Central memory CD8-positive, alpha-beta T cell (primary cell): ENCODE measurements around the gene ACAP3.

Experiments
- ATAC-seq: fragments of 150-1000 bp; cut with Tn5 transposase; replicated peaks from 2 replicates; pipeline ENCODE4 v1.10.0; 2022; ENCODE audit warnings: mild to moderate bottlenecking, moderate FRiP score, moderate number of reproducible peaks; ENCODE audit not compliant: poor library complexity, severe bottlenecking; ENCODE audit errors: extremely low read depth
- DNase-seq, 2 donors: peaks; one replicate each; pipeline ENCODE4 v3.0.0; 2021; ENCODE audit warnings: low spot score in 2 of 2
- H3K27ac Mint-ChIP-seq: one replicate; pipeline ENCODE4 v1.8.0; 2022; ENCODE audit warnings: low read depth, mild to moderate bottlenecking, moderate library complexity, mixed read lengths
- H3K27me3 Mint-ChIP-seq: one replicate; pipeline ENCODE4 v1.8.0; 2022; ENCODE audit warnings: mixed read lengths
- H3K36me3 Mint-ChIP-seq: one replicate; pipeline ENCODE4 v1.8.0; 2022; ENCODE audit warnings: mild to moderate bottlenecking, moderate library complexity, mixed read lengths; ENCODE audit not compliant: insufficient read depth
- H3K4me1 Mint-ChIP-seq: one replicate; pipeline ENCODE4 v1.8.0; 2022; ENCODE audit warnings: mixed read lengths
- H3K4me3 Mint-ChIP-seq: one replicate; pipeline ENCODE4 v1.8.0; 2022; ENCODE audit warnings: mild to moderate bottlenecking, moderate library complexity, mixed read lengths
- H3K9me3 Mint-ChIP-seq: one replicate; pipeline ENCODE4 v1.8.0; 2022; ENCODE audit warnings: mixed read lengths

Gene ACAP3

DNA sequence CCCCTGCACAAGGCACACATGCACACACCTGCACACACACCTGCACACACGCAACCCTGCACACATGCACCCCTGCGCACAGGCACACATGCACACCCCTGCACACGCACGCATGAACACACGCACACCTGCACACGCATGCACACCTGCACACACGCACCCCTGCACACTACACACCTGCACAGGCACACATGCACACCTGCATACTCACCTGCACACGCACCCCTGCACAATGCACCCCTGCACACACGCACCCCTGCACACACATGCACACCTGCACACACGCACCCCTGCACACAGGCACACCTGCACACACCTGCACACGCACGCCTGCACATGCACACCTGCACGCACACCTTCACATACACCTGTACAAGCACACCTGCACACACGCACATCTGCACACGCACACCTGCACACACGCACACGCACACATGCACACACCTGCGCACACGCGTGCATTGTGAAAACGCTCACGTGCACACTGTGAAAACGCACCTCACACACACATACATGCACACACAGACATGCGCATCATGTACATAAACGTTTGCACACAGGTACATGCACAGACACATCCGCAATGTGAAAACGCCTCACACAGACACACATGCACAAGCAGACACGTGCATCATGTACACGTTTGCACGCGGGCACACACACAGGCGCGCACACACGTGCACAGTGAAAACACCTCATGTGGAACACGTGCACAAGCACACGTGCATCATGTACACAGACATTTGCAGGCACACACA, 33.2 kb upstream of the ACAP3 start:
- H3K36me3 Mint-ChIP-seq = peaks cover 5% of the 10 kb centered on the region
- H3K9me3 Mint-ChIP-seq = no peaks in the 10 kb centered on the region
- no peak overlapping the region for H3K4me3 Mint-ChIP-seq
- no peaks in the 10 kb centered on the region for H3K27me3 Mint-ChIP-seq
- peaks cover 4% of the 10 kb centered on the region for H3K4me1 Mint-ChIP-seq
- DNase-seq (no peak), ATAC-seq (no peak)
- H3K27ac Mint-ChIP-seq = no peak overlapping the region

DNA sequence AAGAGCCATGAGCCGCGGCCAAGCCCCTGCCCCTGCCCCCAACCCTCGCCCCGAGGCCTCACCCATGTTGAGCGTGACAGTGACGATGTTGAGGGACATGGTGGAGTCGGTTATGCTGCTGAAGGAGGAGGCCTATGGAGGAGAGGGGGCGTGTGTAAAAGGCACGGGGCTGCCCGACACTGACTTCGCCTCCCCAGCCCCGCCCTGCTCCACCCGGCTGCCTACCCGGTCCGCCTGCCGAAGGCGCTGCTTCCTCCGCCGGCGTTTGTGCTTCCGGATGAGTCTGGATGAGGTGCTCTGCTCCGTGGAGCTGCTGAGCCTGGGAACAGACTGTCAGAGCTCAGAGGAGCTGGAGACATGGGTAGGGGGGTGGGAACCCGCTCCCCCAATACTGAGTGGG, 32.5 kb upstream of the ACAP3 start:
- peaks cover 4% of the 10 kb centered on the region for H3K4me1 Mint-ChIP-seq
- no peak overlapping the region for H3K27ac Mint-ChIP-seq
- DNase-seq = no peak
- H3K27me3 Mint-ChIP-seq = no peaks in the 10 kb centered on the region
- no peak overlapping the region for H3K4me3 Mint-ChIP-seq
- no peaks in the 10 kb centered on the region for H3K9me3 Mint-ChIP-seq
- ATAC-seq = no peak
- peaks cover 5% of the 10 kb centered on the region for H3K36me3 Mint-ChIP-seq

DNA sequence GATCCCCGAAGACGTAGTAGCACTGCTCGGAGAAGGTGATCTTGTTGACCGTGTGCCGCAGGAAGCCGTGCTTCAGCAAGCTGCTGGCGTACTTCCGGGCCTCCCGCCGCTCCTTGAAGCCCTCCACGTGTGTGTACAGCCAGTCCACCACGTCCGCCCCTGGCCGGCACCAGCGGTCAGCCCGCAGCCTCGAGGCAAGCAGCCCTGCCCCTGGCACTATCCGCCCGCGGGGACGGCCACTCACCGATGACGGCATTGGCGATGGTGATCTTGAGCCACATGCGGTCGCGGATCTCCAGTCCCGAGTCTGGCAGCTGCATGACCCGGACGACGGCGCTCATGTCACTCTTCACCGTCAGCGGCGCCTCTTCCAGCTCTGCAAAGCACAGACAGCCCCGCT, 30.5 kb upstream of the ACAP3 start:
- Mint-ChIP-seq H3K27me3 (no peaks in the 10 kb centered on the region), H3K36me3 (peaks cover 10% of the 10 kb centered on the region), H3K9me3 (no peaks in the 10 kb centered on the region), H3K4me1 (peaks cover under 1% of the 10 kb centered on the region), H3K4me3 (no peak overlapping the region), H3K27ac (no peak overlapping the region)
- no peak for DNase-seq
- ATAC-seq = no peak

DNA sequence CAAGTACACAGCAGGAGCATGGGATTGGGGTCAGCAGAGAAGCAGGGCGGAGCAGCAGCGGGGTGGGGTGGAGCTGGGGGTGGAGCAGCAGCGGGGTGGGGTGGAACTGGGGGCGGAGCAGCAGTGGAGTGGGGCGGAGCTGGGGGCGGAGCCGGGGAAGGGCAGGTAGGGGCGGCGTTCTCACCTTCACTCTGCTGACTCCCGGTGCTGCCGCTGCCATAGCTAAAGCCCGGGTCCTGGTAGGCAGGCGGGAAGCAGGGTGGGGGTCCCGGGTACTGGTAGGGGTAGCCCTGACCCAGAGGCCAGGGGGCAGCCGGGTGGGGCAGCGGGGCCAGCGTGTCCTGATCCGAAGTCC, 30.0 kb upstream of the ACAP3 start:
- Mint-ChIP-seq H3K36me3 (peaks cover 10% of the 10 kb centered on the region), H3K27ac (peak overlapping the region; percentile 29), H3K4me3 (no peak overlapping the region), H3K27me3 (no peaks in the 10 kb centered on the region), H3K9me3 (no peaks in the 10 kb centered on the region), H3K4me1 (no peaks in the 10 kb centered on the region)
- no peak for ATAC-seq
- DNase-seq = no peak

DNA sequence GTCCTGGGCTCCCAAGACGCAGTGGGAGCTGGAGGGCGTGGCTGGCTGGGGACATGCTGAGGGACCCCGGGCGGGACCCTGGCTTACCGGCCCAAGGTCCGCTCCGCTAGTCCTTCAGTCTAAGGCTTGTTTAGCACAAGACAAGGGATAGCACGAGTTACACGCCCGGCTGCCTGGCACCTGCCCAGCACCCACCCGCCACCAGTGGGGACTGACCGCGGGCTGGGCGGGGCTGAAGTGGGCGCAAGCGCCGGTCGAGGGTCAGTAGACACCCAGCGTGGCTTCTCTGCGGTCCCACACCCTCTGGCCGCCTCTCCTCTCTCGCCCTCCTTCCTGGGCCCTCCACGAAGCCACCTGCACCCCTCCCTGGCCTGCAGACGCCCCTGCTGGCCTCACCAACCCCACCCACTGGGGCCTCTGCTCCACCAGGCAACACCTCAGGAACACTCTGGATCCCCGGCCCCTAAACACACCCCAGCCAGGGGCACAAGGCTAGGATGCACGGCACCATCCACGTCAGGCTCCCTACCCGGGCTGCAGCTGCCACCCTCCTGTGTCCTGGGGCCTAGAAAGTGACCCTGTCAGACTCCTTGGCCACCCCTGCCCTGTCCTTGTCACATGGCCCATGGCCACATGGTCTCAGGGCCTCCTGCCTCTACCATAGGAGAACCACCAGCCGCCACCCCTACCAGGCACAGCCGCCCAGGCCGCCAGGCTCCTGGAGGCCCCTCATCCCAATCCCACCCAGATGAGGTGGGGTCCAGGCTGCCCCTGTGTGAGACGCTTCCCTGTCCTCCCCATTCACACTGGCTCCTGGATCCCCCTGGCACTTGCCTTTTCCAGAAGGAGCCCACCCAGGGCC, 29.4 kb upstream of the ACAP3 start:
- Mint-ChIP-seq H3K36me3 (peaks cover 10% of the 10 kb centered on the region), H3K4me3 (no peak overlapping the region), H3K27ac (peak overlapping the region; percentile 29)

DNA sequence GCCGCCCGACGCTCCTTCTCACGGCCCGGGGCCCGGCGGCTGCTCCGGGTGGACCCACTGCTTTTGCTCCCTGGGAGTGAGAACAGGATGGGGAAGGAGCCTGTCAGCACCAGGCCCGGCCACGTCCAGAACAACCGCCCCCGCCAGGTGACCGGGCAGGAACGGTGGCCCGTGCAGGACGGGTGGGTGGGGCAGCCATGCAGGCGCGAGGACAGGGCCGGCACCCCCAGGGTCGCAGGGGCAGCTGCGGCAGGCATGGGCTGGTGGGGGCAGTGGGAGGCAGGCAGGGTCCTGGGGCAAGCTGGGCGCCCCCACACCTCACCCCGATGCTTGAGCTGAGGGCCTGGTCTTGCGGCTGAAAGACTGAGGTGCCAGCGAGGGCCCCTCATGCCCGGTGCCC, 28.7 kb upstream of the ACAP3 start:
- Mint-ChIP-seq H3K27ac (no peak overlapping the region), H3K9me3 (no peaks in the 10 kb centered on the region), H3K36me3 (peaks cover 10% of the 10 kb centered on the region), H3K4me3 (no peak overlapping the region), H3K27me3 (no peaks in the 10 kb centered on the region), H3K4me1 (no peaks in the 10 kb centered on the region)
- ATAC-seq (no peak), DNase-seq (no peak)

More for the DNA sequence above, 29.4 kb upstream of the ACAP3 start:
- no peak for ATAC-seq
- Mint-ChIP-seq H3K9me3 (no peaks in the 10 kb centered on the region), H3K4me1 (no peaks in the 10 kb centered on the region), H3K27me3 (no peaks in the 10 kb centered on the region)
- DNase-seq = no peak

DNA sequence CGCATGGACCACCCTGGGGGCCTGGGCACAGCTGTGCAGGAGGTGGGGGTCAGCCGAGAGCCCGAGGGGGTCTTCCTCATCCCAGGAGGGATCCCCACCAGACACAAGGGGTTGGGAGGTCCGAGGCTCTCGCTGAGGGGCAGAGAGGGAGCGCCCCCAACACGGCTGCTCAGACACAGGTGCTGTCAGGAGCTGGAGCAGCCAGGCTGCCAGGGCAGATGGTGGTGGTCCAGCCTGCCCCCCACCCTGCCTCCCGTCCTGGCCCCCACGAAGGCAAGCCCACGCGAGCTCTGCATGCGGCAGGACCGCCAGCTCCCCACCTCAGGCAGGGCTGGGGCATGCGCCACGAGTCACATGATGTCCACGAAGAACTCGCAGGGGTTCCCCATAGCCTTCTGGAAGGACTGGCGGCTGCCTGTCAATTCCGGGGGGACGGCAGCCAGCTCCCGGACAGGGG, 28.1 kb upstream of the ACAP3 start:
- DNase-seq (no peak), ATAC-seq (no peak)
- Mint-ChIP-seq H3K9me3 (no peaks in the 10 kb centered on the region), H3K27me3 (no peaks in the 10 kb centered on the region), H3K36me3 (peaks cover 8% of the 10 kb centered on the region), H3K4me1 (no peaks in the 10 kb centered on the region), H3K4me3 (no peak overlapping the region), H3K27ac (no peak overlapping the region)

DNA sequence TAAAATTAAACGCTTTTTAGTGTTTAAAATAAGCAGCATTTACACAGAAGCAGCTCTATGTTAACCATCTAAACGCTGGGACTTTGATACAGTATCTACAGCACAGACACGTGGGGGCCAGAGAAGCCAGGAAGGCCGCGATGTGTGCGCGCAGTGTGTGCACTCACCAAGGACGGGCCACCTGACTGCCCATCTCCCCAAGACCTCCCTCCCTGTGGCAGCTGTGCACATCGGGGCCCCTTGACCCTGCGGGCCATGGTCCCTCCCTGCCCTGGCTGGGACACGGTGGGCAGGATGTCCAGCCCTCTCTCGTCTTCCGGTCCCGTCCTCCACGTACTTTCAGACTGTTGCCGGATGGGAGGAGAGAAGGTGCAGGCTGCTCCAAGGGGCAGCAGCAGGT, 27.6 kb upstream of the ACAP3 start:
- Mint-ChIP-seq H3K4me3 (no peak overlapping the region), H3K36me3 (peaks cover 8% of the 10 kb centered on the region), H3K27me3 (no peaks in the 10 kb centered on the region), H3K4me1 (no peaks in the 10 kb centered on the region), H3K9me3 (no peaks in the 10 kb centered on the region), H3K27ac (no peak overlapping the region)
- ATAC-seq = no peak
- DNase-seq = no peak

DNA sequence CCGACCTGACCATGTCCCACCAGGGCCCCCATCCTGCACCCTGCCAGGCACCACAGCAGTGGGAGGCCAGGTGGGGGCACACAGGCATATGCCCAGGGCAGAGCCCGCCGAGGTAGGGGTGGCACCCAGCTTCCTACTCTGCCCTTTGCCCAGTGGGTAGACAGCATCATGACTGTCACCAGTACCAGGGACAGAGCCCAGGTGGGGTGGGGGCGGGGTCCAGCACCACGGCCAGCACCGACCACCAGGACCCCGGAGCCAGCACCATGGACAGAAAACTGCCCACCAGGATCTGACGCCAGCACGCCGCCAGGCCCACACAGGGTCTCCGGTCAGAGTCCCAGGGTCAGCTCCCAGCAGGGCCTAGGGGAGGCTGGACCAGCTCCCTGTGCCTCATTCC, 27.1 kb upstream of the ACAP3 start:
- Mint-ChIP-seq H3K27me3 (no peaks in the 10 kb centered on the region), H3K36me3 (peaks cover 8% of the 10 kb centered on the region), H3K9me3 (no peaks in the 10 kb centered on the region), H3K27ac (no peak overlapping the region), H3K4me1 (no peaks in the 10 kb centered on the region), H3K4me3 (no peak overlapping the region)
- DNase-seq (no peak), ATAC-seq (no peak)

DNA sequence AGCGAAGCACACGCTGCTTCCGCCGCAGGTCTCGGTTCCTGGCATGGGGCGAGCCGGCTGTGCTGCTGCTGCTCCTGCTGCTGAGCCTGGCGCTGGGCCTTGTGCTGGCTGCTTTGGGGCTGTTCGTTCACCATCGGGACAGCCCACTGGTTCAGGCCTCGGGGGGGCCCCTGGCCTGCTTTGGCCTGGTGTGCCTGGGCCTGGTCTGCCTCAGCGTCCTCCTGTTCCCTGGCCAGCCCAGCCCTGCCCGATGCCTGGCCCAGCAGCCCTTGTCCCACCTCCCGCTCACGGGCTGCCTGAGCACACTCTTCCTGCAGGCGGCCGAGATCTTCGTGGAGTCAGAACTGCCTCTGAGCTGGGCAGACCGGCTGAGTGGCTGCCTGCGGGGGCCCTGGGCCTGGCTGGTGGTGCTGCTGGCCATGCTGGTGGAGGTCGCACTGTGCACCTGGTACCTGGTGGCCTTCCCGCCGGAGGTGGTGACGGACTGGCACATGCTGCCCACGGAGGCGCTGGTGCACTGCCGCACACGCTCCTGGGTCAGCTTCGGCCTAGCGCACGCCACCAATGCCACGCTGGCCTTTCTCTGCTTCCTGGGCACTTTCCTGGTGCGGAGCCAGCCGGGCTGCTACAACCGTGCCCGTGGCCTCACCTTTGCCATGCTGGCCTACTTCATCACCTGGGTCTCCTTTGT, 26.0 kb upstream of the ACAP3 start:
- DNase-seq (no peak), ATAC-seq (no peak)
- Mint-ChIP-seq H3K36me3 (peaks cover 8% of the 10 kb centered on the region), H3K27ac (no peak overlapping the region), H3K4me3 (no peak overlapping the region), H3K4me1 (no peaks in the 10 kb centered on the region), H3K9me3 (no peaks in the 10 kb centered on the region), H3K27me3 (no peaks in the 10 kb centered on the region)

DNA sequence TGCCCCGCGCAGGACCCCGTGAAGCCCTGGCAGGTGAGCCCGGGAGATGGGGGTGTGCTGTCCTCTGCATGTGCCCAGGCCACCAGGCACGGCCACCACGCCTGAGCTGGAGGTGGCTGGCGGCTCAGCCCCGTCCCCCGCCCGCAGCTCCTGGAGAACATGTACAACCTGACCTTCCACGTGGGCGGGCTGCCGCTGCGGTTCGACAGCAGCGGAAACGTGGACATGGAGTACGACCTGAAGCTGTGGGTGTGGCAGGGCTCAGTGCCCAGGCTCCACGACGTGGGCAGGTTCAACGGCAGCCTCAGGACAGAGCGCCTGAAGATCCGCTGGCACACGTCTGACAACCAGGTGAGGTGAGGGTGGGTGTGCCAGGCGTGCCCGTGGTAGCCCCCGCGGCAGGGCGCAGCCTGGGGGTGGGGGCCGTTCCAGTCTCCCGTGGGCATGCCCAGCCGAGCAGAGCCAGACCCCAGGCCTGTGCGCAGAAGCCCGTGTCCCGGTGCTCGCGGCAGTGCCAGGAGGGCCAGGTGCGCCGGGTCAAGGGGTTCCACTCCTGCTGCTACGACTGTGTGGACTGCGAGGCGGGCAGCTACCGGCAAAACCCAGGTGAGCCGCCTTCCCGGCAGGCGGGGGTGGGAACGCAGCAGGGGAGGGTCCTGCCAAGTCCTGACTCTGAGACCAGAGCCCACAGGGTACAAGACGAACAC, 25.2 kb upstream of the ACAP3 start:
- H3K4me3 Mint-ChIP-seq = no peak overlapping the region
- ATAC-seq (no peak), DNase-seq (no peak)
- no peaks in the 10 kb centered on the region for H3K4me1 Mint-ChIP-seq
- peaks cover 5% of the 10 kb centered on the region for H3K36me3 Mint-ChIP-seq
- no peaks in the 10 kb centered on the region for H3K27me3 Mint-ChIP-seq
- H3K27ac Mint-ChIP-seq = no peak overlapping the region
- no peaks in the 10 kb centered on the region for H3K9me3 Mint-ChIP-seq

DNA sequence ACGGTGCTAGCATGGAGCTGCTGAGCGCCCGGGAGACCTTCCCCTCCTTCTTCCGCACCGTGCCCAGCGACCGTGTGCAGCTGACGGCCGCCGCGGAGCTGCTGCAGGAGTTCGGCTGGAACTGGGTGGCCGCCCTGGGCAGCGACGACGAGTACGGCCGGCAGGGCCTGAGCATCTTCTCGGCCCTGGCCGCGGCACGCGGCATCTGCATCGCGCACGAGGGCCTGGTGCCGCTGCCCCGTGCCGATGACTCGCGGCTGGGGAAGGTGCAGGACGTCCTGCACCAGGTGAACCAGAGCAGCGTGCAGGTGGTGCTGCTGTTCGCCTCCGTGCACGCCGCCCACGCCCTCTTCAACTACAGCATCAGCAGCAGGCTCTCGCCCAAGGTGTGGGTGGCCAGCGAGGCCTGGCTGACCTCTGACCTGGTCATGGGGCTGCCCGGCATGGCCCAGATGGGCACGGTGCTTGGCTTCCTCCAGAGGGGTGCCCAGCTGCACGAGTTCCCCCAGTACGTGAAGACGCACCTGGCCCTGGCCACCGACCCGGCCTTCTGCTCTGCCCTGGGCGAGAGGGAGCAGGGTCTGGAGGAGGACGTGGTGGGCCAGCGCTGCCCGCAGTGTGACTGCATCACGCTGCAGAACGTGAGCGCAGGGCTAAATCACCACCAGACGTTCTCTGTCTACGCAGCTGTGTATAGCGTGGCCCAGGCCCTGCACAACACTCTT, 24.5 kb upstream of the ACAP3 start:
- no peak for DNase-seq
- Mint-ChIP-seq H3K27me3 (no peaks in the 10 kb centered on the region), H3K4me3 (no peak overlapping the region), H3K36me3 (peaks cover 7% of the 10 kb centered on the region), H3K27ac (no peak overlapping the region), H3K4me1 (no peaks in the 10 kb centered on the region), H3K9me3 (no peaks in the 10 kb centered on the region)
- ATAC-seq = no peak
